Fibroblast of lung (primary cell): Measurements from ENCODE around the gene CD82.

ENCODE experiments used
- CTCF ChIP-seq, 2 donors: IDR thresholded peaks in 1 of 2; conservative IDR thresholded peaks in 1 of 2; 1 replicate in 1 of 2; 2 replicates in 1 of 2; pipeline ENCODE4 v1.5.1; 2011 to 2012; ENCODE audit warnings: low read length in 2 of 2, control low read depth in 1 of 2, inconsistent platforms in 1 of 2, low read depth in 1 of 2, mild to moderate bottlenecking in 1 of 2
- EZH2 ChIP-seq: IDR thresholded peaks from 2 replicates; pipeline ENCODE4 v1.5.1; 2012; ENCODE audit warnings: low read length, control low read depth, mild to moderate bottlenecking; ENCODE audit errors: missing control alignments

- TF ChIP-seq EZH2 = no peak
- no peak for TF ChIP-seq CTCF (conservative IDR thresholded peaks at IDR 0.05 in 1 of 2, IDR thresholded peaks at IDR 0.05 in 1 of 2; ENCODE audit: low read depth in 1 of 2, low read length in 2 of 2)
Measured at GRCh38 chr11:44559207-44559939, 6.1 kb upstream of the CD82 start.
